HepG2 (cell line): ENCODE measurements around the gene OR2L8.

Experiments used
- ZFX ChIP-seq: sonication (generic); formaldehyde crosslinking; IDR thresholded peaks from 2 replicates; pipeline ENCODE4 v1.4.0; 2020; ENCODE audit warnings: mild to moderate bottlenecking, low read depth, missing genetic modification reagents, moderate library complexity
- TF ChIP-seq, protein P1 (sequence below): sonication (generic); formaldehyde crosslinking; IDR thresholded peaks from 2 replicates; pipeline ENCODE4 v1.9.0; 2021; ENCODE audit warnings: mild to moderate bottlenecking, missing genetic modification reagents

- TF ChIP-seq ZFX, result no peak
- TF ChIP-seq, protein P1, sequence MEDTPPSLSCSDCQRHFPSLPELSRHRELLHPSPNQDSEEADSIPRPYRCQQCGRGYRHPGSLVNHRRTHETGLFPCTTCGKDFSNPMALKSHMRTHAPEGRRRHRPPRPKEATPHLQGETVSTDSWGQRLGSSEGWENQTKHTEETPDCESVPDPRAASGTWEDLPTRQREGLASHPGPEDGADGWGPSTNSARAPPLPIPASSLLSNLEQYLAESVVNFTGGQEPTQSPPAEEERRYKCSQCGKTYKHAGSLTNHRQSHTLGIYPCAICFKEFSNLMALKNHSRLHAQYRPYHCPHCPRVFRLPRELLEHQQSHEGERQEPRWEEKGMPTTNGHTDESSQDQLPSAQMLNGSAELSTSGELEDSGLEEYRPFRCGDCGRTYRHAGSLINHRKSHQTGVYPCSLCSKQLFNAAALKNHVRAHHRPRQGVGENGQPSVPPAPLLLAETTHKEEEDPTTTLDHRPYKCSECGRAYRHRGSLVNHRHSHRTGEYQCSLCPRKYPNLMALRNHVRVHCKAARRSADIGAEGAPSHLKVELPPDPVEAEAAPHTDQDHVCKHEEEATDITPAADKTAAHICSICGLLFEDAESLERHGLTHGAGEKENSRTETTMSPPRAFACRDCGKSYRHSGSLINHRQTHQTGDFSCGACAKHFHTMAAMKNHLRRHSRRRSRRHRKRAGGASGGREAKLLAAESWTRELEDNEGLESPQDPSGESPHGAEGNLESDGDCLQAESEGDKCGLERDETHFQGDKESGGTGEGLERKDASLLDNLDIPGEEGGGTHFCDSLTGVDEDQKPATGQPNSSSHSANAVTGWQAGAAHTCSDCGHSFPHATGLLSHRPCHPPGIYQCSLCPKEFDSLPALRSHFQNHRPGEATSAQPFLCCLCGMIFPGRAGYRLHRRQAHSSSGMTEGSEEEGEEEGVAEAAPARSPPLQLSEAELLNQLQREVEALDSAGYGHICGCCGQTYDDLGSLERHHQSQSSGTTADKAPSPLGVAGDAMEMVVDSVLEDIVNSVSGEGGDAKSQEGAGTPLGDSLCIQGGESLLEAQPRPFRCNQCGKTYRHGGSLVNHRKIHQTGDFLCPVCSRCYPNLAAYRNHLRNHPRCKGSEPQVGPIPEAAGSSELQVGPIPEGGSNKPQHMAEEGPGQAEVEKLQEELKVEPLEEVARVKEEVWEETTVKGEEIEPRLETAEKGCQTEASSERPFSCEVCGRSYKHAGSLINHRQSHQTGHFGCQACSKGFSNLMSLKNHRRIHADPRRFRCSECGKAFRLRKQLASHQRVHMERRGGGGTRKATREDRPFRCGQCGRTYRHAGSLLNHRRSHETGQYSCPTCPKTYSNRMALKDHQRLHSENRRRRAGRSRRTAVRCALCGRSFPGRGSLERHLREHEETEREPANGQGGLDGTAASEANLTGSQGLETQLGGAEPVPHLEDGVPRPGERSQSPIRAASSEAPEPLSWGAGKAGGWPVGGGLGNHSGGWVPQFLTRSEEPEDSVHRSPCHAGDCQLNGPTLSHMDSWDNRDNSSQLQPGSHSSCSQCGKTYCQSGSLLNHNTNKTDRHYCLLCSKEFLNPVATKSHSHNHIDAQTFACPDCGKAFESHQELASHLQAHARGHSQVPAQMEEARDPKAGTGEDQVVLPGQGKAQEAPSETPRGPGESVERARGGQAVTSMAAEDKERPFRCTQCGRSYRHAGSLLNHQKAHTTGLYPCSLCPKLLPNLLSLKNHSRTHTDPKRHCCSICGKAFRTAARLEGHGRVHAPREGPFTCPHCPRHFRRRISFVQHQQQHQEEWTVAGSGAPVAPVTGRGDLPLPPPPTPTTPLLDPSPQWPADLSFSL, result no peak
Observed at GRCh38 chr1:247948558-247948957, at the start of gene OR2L8.
